Epithelial cell of proximal tubule (primary cell): ENCODE data around the gene ATP6V0A1. TPM values are rescaled to one million over a fixed set of nuclear protein-coding genes. Genes with fewer than 3 reads are reported as not detected.

Experiments used
- DNase-seq: peaks from one replicate; pipeline ENCODE4 v3.0.0-alpha.2; 2011; ENCODE audit warnings: low read depth
- H3K4me3 ChIP-seq: 2 replicates; pipeline ENCODE4 v1.5.1; 2011; ENCODE audit warnings: low read depth, mild to moderate bottlenecking, low read length
- total RNA-seq: library from RNA; depleted of rRNA; stranded (reverse); fragments of >200 nt; gene quantifications from 2 replicates; pipeline ENCODE4 v1.2.3, GENCODE V29; 2015
- TF ChIP-seq, protein P1 (sequence below): conservative IDR thresholded peaks from 2 replicates; pipeline ENCODE4 v1.5.1; 2012; ENCODE audit warnings: low read depth, mild to moderate bottlenecking, low read length

ATP6V0A1 gene
- total RNA-seq, 1 donor from 2014 or later: 32.3 TPM

DNA sequence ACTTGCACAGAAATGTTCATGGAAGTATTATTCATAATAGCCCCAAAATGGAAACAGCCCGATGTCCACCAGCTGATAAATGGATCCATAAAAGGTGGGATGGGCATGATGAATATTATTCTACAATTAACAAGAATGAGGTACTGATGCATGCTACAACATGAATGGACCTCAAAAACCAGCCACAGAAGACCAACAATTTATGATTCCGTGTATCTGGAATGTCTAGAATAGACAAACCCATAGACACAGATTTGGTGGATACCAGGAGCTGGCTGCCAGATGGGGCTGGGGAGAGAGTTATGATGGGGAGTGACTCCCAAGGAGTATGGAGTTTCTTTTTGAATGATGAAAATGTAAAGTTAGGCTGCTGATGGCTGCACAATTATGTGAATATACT lies 66.5 kb downstream of the ATP6V0A1 start:
- TF ChIP-seq, protein P1, sequence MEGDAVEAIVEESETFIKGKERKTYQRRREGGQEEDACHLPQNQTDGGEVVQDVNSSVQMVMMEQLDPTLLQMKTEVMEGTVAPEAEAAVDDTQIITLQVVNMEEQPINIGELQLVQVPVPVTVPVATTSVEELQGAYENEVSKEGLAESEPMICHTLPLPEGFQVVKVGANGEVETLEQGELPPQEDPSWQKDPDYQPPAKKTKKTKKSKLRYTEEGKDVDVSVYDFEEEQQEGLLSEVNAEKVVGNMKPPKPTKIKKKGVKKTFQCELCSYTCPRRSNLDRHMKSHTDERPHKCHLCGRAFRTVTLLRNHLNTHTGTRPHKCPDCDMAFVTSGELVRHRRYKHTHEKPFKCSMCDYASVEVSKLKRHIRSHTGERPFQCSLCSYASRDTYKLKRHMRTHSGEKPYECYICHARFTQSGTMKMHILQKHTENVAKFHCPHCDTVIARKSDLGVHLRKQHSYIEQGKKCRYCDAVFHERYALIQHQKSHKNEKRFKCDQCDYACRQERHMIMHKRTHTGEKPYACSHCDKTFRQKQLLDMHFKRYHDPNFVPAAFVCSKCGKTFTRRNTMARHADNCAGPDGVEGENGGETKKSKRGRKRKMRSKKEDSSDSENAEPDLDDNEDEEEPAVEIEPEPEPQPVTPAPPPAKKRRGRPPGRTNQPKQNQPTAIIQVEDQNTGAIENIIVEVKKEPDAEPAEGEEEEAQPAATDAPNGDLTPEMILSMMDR: no peak
- no peak for DNase-seq
- H3K4me3 ChIP-seq: no peak overlapping the region

DNA sequence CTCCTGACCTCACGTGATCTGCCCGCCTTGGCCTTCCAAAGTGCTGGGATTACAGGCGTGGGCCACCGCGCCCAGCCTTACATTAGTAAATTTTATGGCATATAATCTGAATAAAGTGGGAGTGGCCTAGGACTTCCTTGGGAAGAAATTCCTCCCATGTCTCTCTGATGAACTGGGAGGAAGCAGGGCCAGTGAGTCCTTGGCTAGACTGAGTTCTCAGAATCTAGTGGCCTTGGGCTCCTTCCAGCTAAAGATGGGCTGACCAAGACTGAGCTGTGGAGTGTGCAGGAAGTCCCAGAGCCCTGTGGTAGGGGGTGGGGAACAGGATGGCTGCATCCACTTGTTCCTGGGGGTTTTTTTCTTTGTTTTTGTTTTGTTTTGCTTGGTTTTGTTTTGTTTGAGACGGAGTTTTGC lies 67.4 kb downstream of the ATP6V0A1 start:
- no peak for DNase-seq
- TF ChIP-seq, protein P1: no peak
- no peak overlapping the region for H3K4me3 ChIP-seq

DNA sequence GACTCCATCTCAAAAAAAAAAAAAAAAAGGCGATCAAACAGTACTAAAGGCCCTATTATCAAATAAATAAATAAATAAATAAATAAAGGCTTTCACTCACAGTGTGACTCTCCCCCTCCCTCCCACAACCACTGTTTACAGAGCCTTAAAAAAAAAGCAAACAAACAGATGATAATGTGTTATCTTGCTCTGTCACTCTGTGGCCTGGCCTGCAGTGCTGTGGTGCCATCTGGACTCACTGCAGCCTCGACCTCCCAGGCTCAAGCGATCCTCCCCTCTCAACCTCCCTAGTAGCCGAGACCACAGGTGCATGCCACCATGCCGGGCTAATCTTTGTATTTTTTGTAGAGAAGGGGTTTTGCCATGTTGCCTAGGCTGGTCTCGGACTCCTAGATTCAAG lies 69.3 kb downstream of the ATP6V0A1 start:
- H3K4me3 ChIP-seq: no peak overlapping the region
- no peak for DNase-seq
- TF ChIP-seq, protein P1: no peak

DNA sequence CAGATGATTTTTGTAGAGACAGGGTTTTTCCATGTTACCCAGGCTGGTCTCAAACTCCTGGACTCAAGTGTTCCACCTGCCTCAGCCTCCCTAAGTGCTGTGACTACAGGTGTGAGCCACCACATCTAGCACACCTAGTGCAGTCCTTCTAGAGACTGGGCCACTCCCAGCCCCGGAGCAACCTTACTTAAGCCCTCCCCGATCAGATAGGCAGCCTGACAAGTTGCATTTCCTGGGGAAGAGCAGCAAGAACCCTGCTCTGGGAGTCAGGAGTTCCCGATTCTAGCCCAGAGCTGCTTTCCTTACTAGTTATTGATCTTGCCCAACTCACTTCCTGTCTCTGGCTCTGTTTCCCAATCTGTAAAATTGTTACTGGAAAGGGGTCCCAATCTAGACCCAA lies 70.4 kb downstream of the ATP6V0A1 start:
- DNase-seq: no peak
- H3K4me3 ChIP-seq: no peak overlapping the region
- TF ChIP-seq, protein P1: no peak

DNA sequence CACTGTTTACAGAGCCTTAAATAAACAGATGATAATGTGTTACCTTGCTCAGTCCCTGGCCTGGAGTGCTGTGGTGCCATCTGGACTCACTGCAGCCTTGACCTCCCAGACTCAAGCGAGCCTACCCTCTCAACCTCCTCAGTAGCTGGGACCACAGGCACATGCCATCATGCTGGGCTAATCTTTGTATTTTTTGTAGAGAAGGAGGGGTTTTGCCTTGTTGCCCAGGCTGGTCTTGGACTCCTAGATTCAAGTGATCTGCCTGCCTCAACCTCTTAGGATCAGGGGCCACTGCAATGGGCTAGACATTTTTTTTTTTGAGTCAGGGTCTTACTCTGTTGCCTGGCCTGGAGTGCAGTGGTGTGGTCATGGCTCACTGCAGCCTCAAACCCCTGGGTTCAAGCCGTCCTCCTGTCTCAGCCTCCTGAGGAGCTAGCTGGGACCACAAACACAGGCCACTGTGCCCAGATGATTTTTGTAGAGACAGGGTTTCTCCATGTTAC lies 72.3 kb downstream of the ATP6V0A1 start:
- TF ChIP-seq, protein P1: no peak
- H3K4me3 ChIP-seq: no peak overlapping the region
- DNase-seq: no peak

DNA sequence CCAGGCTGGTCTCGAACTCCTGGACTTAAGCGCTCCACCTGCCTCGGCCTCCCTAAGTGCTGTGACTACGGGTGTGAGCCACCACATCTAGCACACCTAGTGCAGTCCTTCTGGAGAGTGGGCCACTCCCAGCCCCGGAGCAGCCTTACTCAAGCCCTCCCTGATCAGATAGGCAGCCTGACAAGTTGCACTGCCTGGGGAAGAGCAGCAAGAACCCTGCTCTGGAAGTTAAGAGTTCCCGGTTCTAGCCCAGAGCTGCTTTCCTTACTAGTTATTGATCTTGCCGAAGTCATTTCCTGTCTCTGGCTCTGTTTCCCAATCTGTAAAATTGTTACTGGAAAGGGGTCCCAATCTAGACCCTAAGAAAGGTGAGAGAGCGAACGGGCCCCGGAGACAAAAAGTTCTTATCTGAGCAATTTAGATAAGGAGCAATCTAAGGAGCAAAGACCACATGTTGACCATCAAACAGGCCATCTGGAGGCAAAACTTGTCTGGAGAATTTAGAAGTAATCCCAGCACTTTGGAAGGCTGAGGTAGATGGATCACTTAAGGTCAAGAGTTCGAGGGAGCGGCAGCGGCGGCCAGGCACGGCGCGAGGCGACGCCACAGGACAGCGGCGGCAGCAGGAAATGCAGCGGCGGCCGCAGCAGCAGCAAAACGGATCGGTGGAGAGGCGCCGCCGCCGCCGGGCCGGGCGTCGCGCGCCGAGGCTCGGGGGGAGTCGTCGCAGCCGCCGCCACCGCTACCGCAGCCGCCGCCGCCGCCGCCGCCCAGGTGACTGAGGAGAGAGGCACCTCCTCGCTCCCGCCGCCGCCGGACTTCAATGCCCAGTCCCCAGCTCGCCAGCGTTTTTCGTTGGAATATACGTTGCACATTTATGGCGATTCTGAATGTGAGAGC lies 73.0 kb downstream of the ATP6V0A1 start:
- H3K4me3 ChIP-seq: peak overlapping the region; percentile 59
- no peak for DNase-seq
- TF ChIP-seq, protein P1: peak; percentile 23
